ENCODE measurements around the gene PGGHG. TPM values are rescaled to one million over a fixed set of nuclear protein-coding genes. Genes with fewer than 3 reads are reported as not detected.

PGGHG gene
- total RNA-seq, 1 donor from 2014 or later: 20.5 TPM

DNA sequence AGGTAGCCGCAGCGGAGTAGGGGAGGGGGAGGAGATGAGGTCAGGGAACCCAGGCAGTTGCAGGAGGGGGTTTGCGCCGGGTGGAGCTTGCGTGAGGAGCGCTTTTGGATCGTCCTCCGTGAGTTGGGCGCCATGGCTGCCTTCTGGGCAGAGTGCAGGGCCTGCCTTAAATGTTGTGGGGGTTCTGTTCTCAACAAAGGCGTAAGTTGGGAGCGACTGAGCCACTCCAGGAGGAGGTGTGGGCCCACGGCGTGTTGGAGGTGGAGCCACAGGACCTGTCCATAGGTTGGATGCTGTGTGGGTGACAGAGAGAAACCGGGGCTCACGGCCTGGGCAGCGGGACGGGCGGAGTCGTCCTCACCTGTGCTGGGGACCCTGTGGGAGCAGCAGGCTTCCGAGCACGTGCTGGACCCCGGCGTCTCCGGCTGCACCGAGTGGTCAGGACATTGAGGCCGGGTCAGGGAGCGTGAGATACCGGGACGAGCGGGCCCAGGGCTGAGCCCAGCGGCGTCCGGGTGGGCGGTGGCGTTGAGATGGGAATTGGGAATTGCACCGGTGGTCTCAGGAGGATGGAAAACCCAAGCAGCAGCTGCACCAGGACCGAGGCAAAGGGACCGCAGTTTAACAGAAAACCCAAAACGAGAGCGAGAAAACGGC is 977 bp upstream of the PGGHG start:
- Mint-ChIP-seq H3K27me3 (ENCODE audit: insufficient read depth, low read depth) (peaks cover 15% of the 10 kb centered on the region), H3K4me1 (peaks cover 22% of the 10 kb centered on the region), H3K9me3 (peaks cover 2% of the 10 kb centered on the region), H3K4me3 (peak overlapping the region; percentile 87), H3K27ac (no peak overlapping the region), H3K36me3 (no peaks in the 10 kb centered on the region)
- Histone ChIP-seq H2AFZ (replicated peaks) (peak overlapping the region; percentile 81), H3K27ac (no peak overlapping the region), H4K20me1 (ENCODE audit: low read depth) (no peaks in the 10 kb centered on the region), H3K27me3 (peaks cover 21% of the 10 kb centered on the region), H3K4me3 (peak overlapping the region; percentile 81), H3K9ac (no peak overlapping the region), H3K4me1 (peaks cover 17% of the 10 kb centered on the region), H3F3A (ENCODE audit: low read depth) (no peaks in the 10 kb centered on the region), H3K36me3 (no peaks in the 10 kb centered on the region), H3K79me2 (ENCODE audit: low read depth) (no peaks in the 10 kb centered on the region), H3K9me3 (ENCODE audit: low read depth) (no peaks in the 10 kb centered on the region), H3K4me2 (peak overlapping the region; percentile 94)
- TF ChIP-seq EZH2 (IDR thresholded peaks at IDR 0.05) (no peak), EZH2phosphoT487 (IDR thresholded peaks at IDR 0.05) (no peak)
- TF ChIP-seq, protein P1, sequence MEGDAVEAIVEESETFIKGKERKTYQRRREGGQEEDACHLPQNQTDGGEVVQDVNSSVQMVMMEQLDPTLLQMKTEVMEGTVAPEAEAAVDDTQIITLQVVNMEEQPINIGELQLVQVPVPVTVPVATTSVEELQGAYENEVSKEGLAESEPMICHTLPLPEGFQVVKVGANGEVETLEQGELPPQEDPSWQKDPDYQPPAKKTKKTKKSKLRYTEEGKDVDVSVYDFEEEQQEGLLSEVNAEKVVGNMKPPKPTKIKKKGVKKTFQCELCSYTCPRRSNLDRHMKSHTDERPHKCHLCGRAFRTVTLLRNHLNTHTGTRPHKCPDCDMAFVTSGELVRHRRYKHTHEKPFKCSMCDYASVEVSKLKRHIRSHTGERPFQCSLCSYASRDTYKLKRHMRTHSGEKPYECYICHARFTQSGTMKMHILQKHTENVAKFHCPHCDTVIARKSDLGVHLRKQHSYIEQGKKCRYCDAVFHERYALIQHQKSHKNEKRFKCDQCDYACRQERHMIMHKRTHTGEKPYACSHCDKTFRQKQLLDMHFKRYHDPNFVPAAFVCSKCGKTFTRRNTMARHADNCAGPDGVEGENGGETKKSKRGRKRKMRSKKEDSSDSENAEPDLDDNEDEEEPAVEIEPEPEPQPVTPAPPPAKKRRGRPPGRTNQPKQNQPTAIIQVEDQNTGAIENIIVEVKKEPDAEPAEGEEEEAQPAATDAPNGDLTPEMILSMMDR (IDR thresholded peaks at IDR 0.05): no peak
- peak; percentile 25 for DNase-seq (ENCODE audit: low spot score)

DNA sequence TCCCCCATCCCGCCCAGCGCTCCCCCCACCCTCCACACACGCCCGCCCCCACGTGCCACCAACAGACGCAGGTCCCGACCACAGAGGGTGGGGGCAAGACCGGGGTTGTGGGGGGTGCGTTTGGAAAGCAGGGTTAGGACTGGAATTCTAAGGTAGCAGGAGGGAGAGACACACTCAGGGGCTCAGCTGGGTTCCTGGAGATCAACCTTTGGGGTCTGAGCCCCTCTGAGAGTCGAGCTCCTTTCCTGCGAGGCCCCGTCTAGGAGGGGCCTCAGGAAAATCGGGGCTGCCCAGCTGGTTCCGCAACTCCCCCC is 429 bp downstream of the PGGHG start:
- H3K27me3 ChIP-seq: peaks cover 21% of the 10 kb centered on the region
- H3K4me1 ChIP-seq: peaks cover 14% of the 10 kb centered on the region
- H2AFZ ChIP-seq (replicated peaks): no peak overlapping the region
- no peak overlapping the region for H3K27ac ChIP-seq
- H3K36me3 ChIP-seq: no peaks in the 10 kb centered on the region
- H3K79me2 ChIP-seq (ENCODE audit: low read depth): no peaks in the 10 kb centered on the region
- peaks cover 12% of the 10 kb centered on the region for H3K27me3 Mint-ChIP-seq (ENCODE audit: insufficient read depth, low read depth)
- peaks cover 14% of the 10 kb centered on the region for H3K4me1 Mint-ChIP-seq
- H3K9me3 Mint-ChIP-seq: no peaks in the 10 kb centered on the region
- no peak for TF ChIP-seq EZH2phosphoT487 (IDR thresholded peaks at IDR 0.05)
- no peak for TF ChIP-seq EZH2 (IDR thresholded peaks at IDR 0.05)
- TF ChIP-seq, protein P1 (IDR thresholded peaks at IDR 0.05): no peak
- peak overlapping the region; percentile 20 for H3K9ac ChIP-seq
- H3K9me3 ChIP-seq (ENCODE audit: low read depth): no peaks in the 10 kb centered on the region
- DNase-seq (ENCODE audit: low spot score): no peak
- peak overlapping the region; percentile 94 for H3K4me2 ChIP-seq
- H4K20me1 ChIP-seq (ENCODE audit: low read depth): no peaks in the 10 kb centered on the region
- H3F3A ChIP-seq (ENCODE audit: low read depth): no peaks in the 10 kb centered on the region
- H3K4me3 ChIP-seq: peak overlapping the region; percentile 81
- H3K4me3 Mint-ChIP-seq: peak overlapping the region; percentile 84
- H3K36me3 Mint-ChIP-seq: no peaks in the 10 kb centered on the region
- H3K27ac Mint-ChIP-seq: no peak overlapping the region

DNA sequence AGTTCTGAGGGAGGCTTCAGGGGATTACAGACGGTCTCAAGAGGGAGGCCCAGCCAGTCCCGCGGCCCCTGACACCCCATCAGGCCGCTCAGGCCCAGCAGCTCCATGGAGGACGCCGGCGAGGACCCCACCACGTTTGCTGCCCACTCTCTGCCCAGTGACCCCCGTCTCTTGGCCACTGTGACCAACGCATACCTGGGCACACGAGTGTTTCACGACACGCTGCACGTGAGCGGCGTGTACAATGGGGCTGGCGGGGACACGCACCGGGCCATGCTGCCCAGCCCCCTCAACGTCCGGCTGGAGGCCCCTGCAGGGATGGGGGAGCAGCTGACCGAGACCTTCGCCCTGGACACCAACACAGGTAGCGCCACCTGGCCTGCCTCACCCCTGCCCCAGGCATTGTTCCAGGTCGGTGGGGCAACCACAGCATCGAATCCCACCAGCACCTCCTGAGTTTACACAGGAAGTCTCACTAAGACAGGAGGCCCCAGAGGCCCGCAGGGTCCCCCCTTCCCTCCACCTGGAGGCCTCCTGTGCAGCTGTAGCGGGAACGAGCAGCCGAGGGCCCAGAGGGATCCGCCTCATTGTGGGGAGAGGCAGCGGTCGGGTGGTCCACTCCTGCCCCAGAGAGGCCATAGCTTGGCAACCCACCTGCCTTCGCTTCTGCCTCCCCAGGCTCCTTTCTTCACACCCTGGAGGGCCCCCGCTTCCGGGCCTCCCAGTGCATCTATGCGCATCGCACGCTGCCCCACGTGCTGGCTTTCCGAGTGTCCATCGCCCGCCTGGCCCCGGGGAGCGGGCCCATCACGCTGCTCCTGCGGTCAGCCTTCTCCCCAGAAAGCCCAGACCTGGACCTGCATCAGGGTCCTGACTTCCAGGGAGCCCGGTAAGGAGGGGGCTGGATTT is 1.0 kb downstream of the PGGHG start:
- no peaks in the 10 kb centered on the region for H3K36me3 ChIP-seq
- H4K20me1 ChIP-seq (ENCODE audit: low read depth): no peaks in the 10 kb centered on the region
- Mint-ChIP-seq H3K9me3 (no peaks in the 10 kb centered on the region), H3K4me3 (peak overlapping the region; percentile 84), H3K4me1 (peaks cover 14% of the 10 kb centered on the region), H3K27me3 (ENCODE audit: insufficient read depth, low read depth) (peaks cover 12% of the 10 kb centered on the region), H3K36me3 (no peaks in the 10 kb centered on the region), H3K27ac (no peak overlapping the region)
- H3K4me2 ChIP-seq: peak overlapping the region; percentile 94
- no peaks in the 10 kb centered on the region for H3F3A ChIP-seq (ENCODE audit: low read depth)
- H3K9ac ChIP-seq: peak overlapping the region; percentile 20
- peaks cover 14% of the 10 kb centered on the region for H3K4me1 ChIP-seq
- H3K4me3 ChIP-seq: peak overlapping the region; percentile 81
- TF ChIP-seq, protein P1 (IDR thresholded peaks at IDR 0.05): no peak
- no peak overlapping the region for H3K27ac ChIP-seq
- H3K27me3 ChIP-seq: peaks cover 21% of the 10 kb centered on the region
- H3K79me2 ChIP-seq (ENCODE audit: low read depth): no peaks in the 10 kb centered on the region
- DNase-seq (ENCODE audit: low spot score): no peak
- H2AFZ ChIP-seq (replicated peaks): no peak overlapping the region
- no peaks in the 10 kb centered on the region for H3K9me3 ChIP-seq (ENCODE audit: low read depth)
